HCT116 (cell line): Measurements from ENCODE around the gene CES1. TPM values are rescaled to one million over a fixed set of nuclear protein-coding genes. Genes with fewer than 3 reads are reported as not detected.
"Not testable (repeated sequence)": the region's sequence is repeated elsewhere in the genome, so short reads cannot be mapped to it uniquely, and the experiment has no call there.

Source experiments
- ATAC-seq: fragments of 200-7000 bp; cut with Tn5 transposase; 2 replicates; pipeline ENCODE4 v1.9.1; 2020; ENCODE audit warnings: mild to moderate bottlenecking, moderate library complexity
- BruUV-seq: library from RNA; stranded (reverse); fragments of 400-500 nt; replicated peaks from 2 replicates; lab custom pipeline; 2021; lab: Mats Ljungman, UMichigan
- CTCF ChIA-PET: fragments of 300-600 bp; sonication (Branson Sonifier 250); formaldehyde crosslinking; loops from one replicate; lab custom pipeline; 2021; ENCODE audit warnings: antibody characterized with exemption; lab: Charles Lee
- POLR2A ChIA-PET: fragments of 300-600, 350-600 bp; sonication (Branson Sonifier 250); formaldehyde crosslinking; loops from one replicate; lab custom pipeline; 2021; ENCODE audit warnings: antibody characterized with exemption; lab: Charles Lee
- RAD21 ChIA-PET, 2 experiments: fragments of 300-600 bp; sonication (Branson Sonifier 250); formaldehyde crosslinking; loops; one replicate each; lab custom pipeline; 2023; ENCODE audit warnings: low total read pairs in 2 of 2; ENCODE audit not compliant: uncharacterized antibody in 2 of 2, unreplicated experiment in 2 of 2, low non-redundant PET in 1 of 2; lab: Charles Lee
- DNase-seq: peaks from one replicate; pipeline ENCODE4 v3.0.0-alpha.2; 2010; ENCODE audit warnings: low read depth, low spot score
- H2AFZ ChIP-seq: fragments of 200-600 bp; shearing (Covaris generic), sonication (generic); 2 replicates; pipeline ENCODE4 v1.6.1; 2017; ENCODE audit warnings: low read depth, mixed run types, mixed read lengths, antibody characterized with exemption, low read length; ENCODE audit not compliant: poor library complexity, severe bottlenecking
- H3K27ac ChIP-seq: 2 replicates; pipeline ENCODE4 v1.5.1; 2012; ENCODE audit warnings: low read depth, low read length
- H3K27me3 ChIP-seq: fragments of 200-600 bp; sonication (generic); 2 replicates; pipeline ENCODE4 v1.6.1; 2016; ENCODE audit warnings: mixed run types, low read length, mixed read lengths; ENCODE audit not compliant: insufficient read depth
- H3K36me3 ChIP-seq, 2 experiments: fragments of 200-500 bp in 1 of 2; fragments of 200-600 bp in 1 of 2; sonication (Bioruptor generic) in 1 of 2; sonication (generic) in 1 of 2; 2 replicates each; pipeline versions ENCODE4 v1.5.1 to v1.6.1; 2014 to 2016; ENCODE audit warnings: low read length in 2 of 2, inconsistent platforms in 1 of 2, mixed read lengths in 1 of 2, mixed run types in 1 of 2; ENCODE audit not compliant: insufficient read depth in 2 of 2, control insufficient read depth in 1 of 2
- H3K4me1 ChIP-seq, 2 experiments: fragments of 200-600 bp in 1 of 2; sonication (generic) in 1 of 2; 2 replicates each; pipeline versions ENCODE4 v1.5.1 to v1.6.1; 2012 to 2017; ENCODE audit warnings: low read length in 2 of 2, inconsistent platforms in 1 of 2, mild to moderate bottlenecking in 1 of 2, mixed read lengths in 1 of 2, mixed run types in 1 of 2, moderate library complexity in 1 of 2; ENCODE audit not compliant: insufficient read depth in 2 of 2, control insufficient read depth in 1 of 2
- H3K4me2 ChIP-seq: fragments of 200-600 bp; sonication (generic); 2 replicates; pipeline ENCODE4 v1.6.1; 2017; ENCODE audit warnings: mixed run types, low read length, mixed read lengths
- H3K4me3 ChIP-seq, 2 experiments: fragments of 200-600 bp in 1 of 2; sonication (generic) in 1 of 2; replicated peaks in 1 of 2; 2 replicates each; pipeline ENCODE4 v1.5.1; 2011 to 2016; ENCODE audit warnings: low read length in 2 of 2, control low read depth in 1 of 2, low read depth in 1 of 2, mild to moderate bottlenecking in 1 of 2, mixed read lengths in 1 of 2, mixed run types in 1 of 2
- H3K79me2 ChIP-seq: fragments of 200-600 bp; sonication (generic); 2 replicates; pipeline ENCODE4 v1.6.1; 2017; ENCODE audit warnings: mild to moderate bottlenecking, mixed run types, low read length, moderate library complexity, mixed read lengths; ENCODE audit not compliant: insufficient read depth
- H3K9ac ChIP-seq: fragments of 200-600 bp; sonication (generic); 2 replicates; pipeline ENCODE4 v1.6.1; 2016; ENCODE audit warnings: low read length, mixed read lengths
- H3K9me2 ChIP-seq: fragments of 200-600 bp; sonication (generic), shearing (Covaris generic); 2 replicates; pipeline ENCODE4 v1.6.1; 2017; ENCODE audit warnings: mixed run types, mild to moderate bottlenecking, moderate library complexity; ENCODE audit not compliant: insufficient read depth
- H3K9me3 ChIP-seq, 2 experiments: fragments of 200-500 bp in 1 of 2; fragments of 200-600 bp in 1 of 2; sonication (Bioruptor generic) in 1 of 2; sonication (generic) in 1 of 2; 2 replicates each; pipeline ENCODE4 v1.6.1; 2014 to 2017; ENCODE audit warnings: low read length in 2 of 2, mixed read lengths in 2 of 2, inconsistent platforms in 1 of 2, low read depth in 1 of 2, mild to moderate bottlenecking in 1 of 2, mixed run types in 1 of 2, moderate library complexity in 1 of 2; ENCODE audit not compliant: control insufficient read depth in 1 of 2, insufficient read depth in 1 of 2
- H4K20me1 ChIP-seq: fragments of 200-600 bp; sonication (generic), shearing (Covaris generic); 2 replicates; pipeline ENCODE4 v1.6.1; 2017; ENCODE audit warnings: mixed run types, mild to moderate bottlenecking, moderate library complexity; ENCODE audit not compliant: insufficient read depth
- intact Hi-C: fragments of 100-400 bp; cut with micrococcal nuclease; formaldehyde crosslinking; loops from 2 replicates; pipeline ENCODE4 v1.10.0; 2022
- total RNA-seq: library from RNA; stranded (reverse); gene quantifications from one replicate; pipeline ENCODE4 v1.2.1, GENCODE V29; 2021; ENCODE audit not compliant: unreplicated experiment

The CES1 gene
- total RNA-seq, 1 experiment from 2014 or later = 1.8 TPM

DNA sequence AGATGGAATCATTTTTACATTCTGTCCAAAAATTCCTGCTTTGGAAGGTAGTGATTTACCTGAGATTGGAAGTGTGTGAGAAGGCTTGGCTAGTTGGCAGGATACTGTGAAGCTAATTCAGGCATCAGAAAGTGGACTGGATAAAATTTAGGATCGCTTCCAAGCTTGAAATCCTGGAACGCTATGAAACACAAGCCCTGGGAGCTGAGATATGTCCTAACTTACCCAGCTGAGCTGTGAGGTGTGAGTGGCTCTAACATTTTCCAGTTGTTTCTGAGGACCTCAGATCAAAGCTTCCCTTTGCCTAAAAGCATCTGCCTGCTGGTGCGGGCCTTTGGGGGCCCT is 73.0 kb downstream of the CES1 start:
- DNase-seq, H3K27ac ChIP-seq, H2AFZ ChIP-seq, H3K9ac ChIP-seq, H4K20me1 ChIP-seq, H3K36me3 ChIP-seq, H3K4me1 ChIP-seq, ATAC-seq, H3K4me3 ChIP-seq, H3K9me3 ChIP-seq, POLR2A ChIA-PET, BruUV-seq, RAD21 ChIA-PET, H3K4me2 ChIP-seq, H3K9me2 ChIP-seq, H3K79me2 ChIP-seq, H3K27me3 ChIP-seq: not testable (repeated sequence)
- intact Hi-C loops = loop anchor here (5.0 kb wide), 1 partner anchor 72 kb away; the partner anchor contains the start of gene CES1
- CTCF ChIA-PET = interaction anchor here (1.0 kb wide), 1 partner anchor 295 kb away, joined by 3 read pairs; no protein-coding TSS in a partner anchor

DNA sequence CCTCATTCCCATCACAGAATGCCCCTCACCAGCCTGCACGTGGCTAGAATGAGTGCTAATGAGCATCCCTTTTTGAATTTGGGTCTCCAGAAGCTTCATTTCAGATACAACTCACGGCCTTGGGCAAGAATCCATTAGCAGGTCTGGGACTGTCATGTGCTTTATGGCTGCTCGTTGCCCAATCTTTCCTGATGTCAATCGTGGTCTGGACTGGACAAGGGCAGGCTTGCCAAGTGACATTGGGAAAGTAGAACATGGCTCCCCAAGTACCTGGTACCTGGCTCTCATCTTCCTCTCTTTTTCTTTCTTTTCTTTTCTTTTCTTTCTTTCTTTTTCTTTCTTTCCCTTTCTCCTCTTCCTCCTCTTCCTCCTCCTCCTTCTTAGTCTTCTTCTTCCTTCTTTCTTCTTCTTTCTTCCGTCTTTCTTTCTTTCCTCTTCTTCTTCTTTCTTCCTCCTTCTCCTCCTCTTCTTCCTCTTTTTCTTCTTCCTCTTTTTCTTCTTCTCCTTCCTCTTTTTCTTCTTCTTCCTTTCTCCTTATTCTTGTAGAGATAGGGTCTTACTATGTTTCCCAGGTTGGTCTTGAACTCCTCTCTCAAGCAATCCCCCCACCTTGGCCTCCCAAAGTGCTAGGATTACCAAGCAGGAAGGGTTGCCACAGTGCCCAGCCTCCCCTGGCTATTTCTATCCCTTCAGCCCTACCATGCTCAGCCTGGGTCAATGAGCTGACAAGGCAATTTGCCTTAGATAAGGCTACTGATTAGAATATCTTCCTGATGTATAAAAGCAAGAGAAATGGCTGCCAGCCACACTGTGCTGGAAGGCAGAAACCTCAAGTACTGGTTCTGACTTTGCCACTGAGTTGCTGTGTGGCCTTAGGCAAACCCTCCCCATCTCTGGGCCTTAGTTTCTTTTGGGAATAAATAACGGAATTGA is 75.0 kb downstream of the CES1 start:
- H3K27ac ChIP-seq, H4K20me1 ChIP-seq, H3K4me3 ChIP-seq, H2AFZ ChIP-seq, BruUV-seq, ATAC-seq, H3K36me3 ChIP-seq, H3K9me3 ChIP-seq, H3K27me3 ChIP-seq, POLR2A ChIA-PET, H3K79me2 ChIP-seq, H3K9ac ChIP-seq, DNase-seq, H3K4me2 ChIP-seq, CTCF ChIA-PET, H3K9me2 ChIP-seq, intact Hi-C loops, RAD21 ChIA-PET: not testable (repeated sequence)
- peaks cover 0 to 12% of the 10 kb centered on the region in 2 experiments; a peak in 3 of 4 replicates for H3K4me1 ChIP-seq
